MCF 10A (cell line): ENCODE data around the gene IGF1R. TPM values are rescaled to one million over a fixed set of nuclear protein-coding genes. Genes with fewer than 3 reads are reported as not detected.

Source experiments
- BruUV-seq: library from RNA; stranded (reverse); fragments of 400-500 nt; replicated peaks from 2 replicates; lab custom pipeline; 2021; lab: Mats Ljungman, UMichigan
- CTCF ChIA-PET: fragments of 300-600 bp; sonication (Branson Sonifier 250); formaldehyde crosslinking; extraction: SDS; loops from one replicate; lab custom pipeline; 2021; ENCODE audit warnings: antibody characterized with exemption, inconsistent platforms; lab: Yijun Ruan, JAX
- POLR2A ChIA-PET: fragments of 300-600, 350-650 bp; sonication (Branson Sonifier 250); formaldehyde crosslinking; extraction: SDS; loops from one replicate; lab custom pipeline; 2020; ENCODE audit warnings: antibody characterized with exemption, inconsistent platforms; lab: Yijun Ruan, JAX
- DNase-seq: peaks from one replicate; pipeline ENCODE4 v3.0.0-alpha.2; 2018; ENCODE audit not compliant: unreplicated experiment
- H3K27ac Mint-ChIP-seq: one replicate; pipeline ENCODE4 v1.8.0; 2022; ENCODE audit warnings: mild to moderate bottlenecking, low read depth, mixed read lengths; ENCODE audit not compliant: unreplicated experiment
- H3K27me3 Mint-ChIP-seq: one replicate; pipeline ENCODE4 v1.8.0; 2022; ENCODE audit warnings: mixed read lengths; ENCODE audit not compliant: insufficient read depth, unreplicated experiment
- H3K36me3 Mint-ChIP-seq: one replicate; pipeline ENCODE4 v1.8.0; 2022; ENCODE audit warnings: mild to moderate bottlenecking, moderate library complexity, mixed read lengths; ENCODE audit not compliant: insufficient read depth, unreplicated experiment
- H3K4me1 Mint-ChIP-seq: one replicate; pipeline ENCODE4 v1.8.0; 2022; ENCODE audit warnings: mixed read lengths; ENCODE audit not compliant: insufficient read depth, unreplicated experiment
- H3K4me3 Mint-ChIP-seq: one replicate; pipeline ENCODE4 v1.8.0; 2022; ENCODE audit warnings: mild to moderate bottlenecking, moderate library complexity, mixed read lengths; ENCODE audit not compliant: unreplicated experiment
- H3K9me3 Mint-ChIP-seq: one replicate; pipeline ENCODE4 v1.8.0; 2022; ENCODE audit warnings: mixed read lengths; ENCODE audit not compliant: unreplicated experiment
- CTCF ChIP-seq: fragments of 200-600 bp; IDR thresholded peaks from one replicate; pipeline ENCODE4 v1.8.0; 2022; ENCODE audit warnings: antibody characterized with exemption, mild to moderate bottlenecking; ENCODE audit not compliant: unreplicated experiment
- intact Hi-C: fragments of 100-400 bp; cut with micrococcal nuclease; formaldehyde crosslinking; loops from 2 replicates; pipeline ENCODE4 v1.14.1; 2022
- total RNA-seq: library from RNA; stranded (reverse); gene quantifications from 2 replicates; pipeline ENCODE4 v1.2.3, GENCODE V29; 2022

The IGF1R gene
- total RNA-seq, 1 experiment from 2014 or later = 53.3 TPM

GRCh38 chr15:98779463-98780071, 131.2 kb downstream of the IGF1R start:
- Mint-ChIP-seq H3K4me3 (peak overlapping the region; percentile 45), H3K4me1 (no peaks in the 10 kb centered on the region), H3K27ac (no peak overlapping the region), H3K36me3 (no peaks in the 10 kb centered on the region), H3K27me3 (no peaks in the 10 kb centered on the region), H3K9me3 (no peaks in the 10 kb centered on the region)
- intact Hi-C loops = loop anchor here (1.0 to 10.0 kb wide), 3 partner anchors 126 to 295 kb away; no protein-coding TSS in a partner anchor
- ChIA-PET POLR2A (interaction anchor here (0.5 to 3.0 kb wide), 5 partner anchors 20 to 99 kb away, joined by 3 to 12 read pairs (median 4); no protein-coding TSS in a partner anchor), CTCF (interaction anchor here (0.6 to 2.1 kb wide), 15 partner anchors 10 to 257 kb away, joined by 3 to 12 read pairs (median 4); no protein-coding TSS in a partner anchor)
- TF ChIP-seq CTCF = peak; percentile 58
- BruUV-seq = no TSS peak
- peak; percentile 69 for DNase-seq

- no peaks in the 10 kb centered on the region for H3K9me3 Mint-ChIP-seq
- no peak for TF ChIP-seq CTCF
- no peaks in the 10 kb centered on the region for H3K4me1 Mint-ChIP-seq
- no peak overlapping the region for H3K4me3 Mint-ChIP-seq
- intact Hi-C loops = no loop called here
- POLR2A ChIA-PET = no interaction called here
- CTCF ChIA-PET = no interaction called here
- no peaks in the 10 kb centered on the region for H3K27me3 Mint-ChIP-seq
- H3K36me3 Mint-ChIP-seq = no peaks in the 10 kb centered on the region
- DNase-seq = no peak
- no peak overlapping the region for H3K27ac Mint-ChIP-seq
- no TSS peak for BruUV-seq
Measured at GRCh38 chr15:98781838-98782237, 133.5 kb downstream of the IGF1R start.

DNA sequence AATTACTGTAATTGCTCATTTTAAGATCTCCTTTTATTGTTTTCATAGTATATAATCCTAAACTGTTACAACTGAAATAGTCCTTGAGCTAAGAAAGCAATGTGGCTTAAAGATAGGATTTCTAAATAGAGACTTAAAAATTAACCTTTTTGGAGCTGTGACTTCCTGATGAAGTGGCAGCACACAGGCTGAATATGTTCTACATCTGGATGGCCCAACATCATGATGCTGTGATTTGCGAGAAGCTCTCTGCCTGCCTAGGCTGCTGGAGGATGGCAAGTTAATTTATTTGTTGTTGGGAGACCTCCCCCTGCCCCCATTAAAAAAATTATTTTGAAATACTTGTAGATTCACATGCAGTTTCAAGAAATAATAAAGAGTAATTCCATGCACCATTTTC, 134.5 kb downstream of the IGF1R start:
- intact Hi-C loops = no loop called here
- no peak for DNase-seq
- BruUV-seq = no TSS peak
- no peaks in the 10 kb centered on the region for H3K9me3 Mint-ChIP-seq
- CTCF ChIA-PET = interaction anchor here (0.7 kb wide), 1 partner anchor 73 kb away, joined by 3 read pairs; no protein-coding TSS in a partner anchor
- H3K36me3 Mint-ChIP-seq = no peaks in the 10 kb centered on the region
- POLR2A ChIA-PET = interaction anchor here (0.9 kb wide), 1 partner anchor 126 kb away, joined by 4 read pairs; no protein-coding TSS in a partner anchor
- H3K4me3 Mint-ChIP-seq = no peak overlapping the region
- no peak overlapping the region for H3K27ac Mint-ChIP-seq
- H3K27me3 Mint-ChIP-seq = no peaks in the 10 kb centered on the region
- TF ChIP-seq CTCF = no peak
- H3K4me1 Mint-ChIP-seq = peaks cover 4% of the 10 kb centered on the region

- POLR2A ChIA-PET = no interaction called here
- CTCF ChIA-PET = no interaction called here
- no peak for TF ChIP-seq CTCF
- intact Hi-C loops = no loop called here
- DNase-seq = no peak
- no TSS peak for BruUV-seq
- Mint-ChIP-seq H3K4me1 (peaks cover 13% of the 10 kb centered on the region), H3K27me3 (no peaks in the 10 kb centered on the region), H3K9me3 (no peaks in the 10 kb centered on the region), H3K4me3 (no peak overlapping the region), H3K36me3 (no peaks in the 10 kb centered on the region), H3K27ac (no peak overlapping the region)
Measured at GRCh38 chr15:98785431-98785806, 137.1 kb downstream of the IGF1R start.
